ENCODE measurements around the gene PAX5. TPM values are rescaled to one million over a fixed set of nuclear protein-coding genes. Genes with fewer than 3 reads are reported as not detected.

The PAX5 gene
- total RNA-seq, 4 donors from 2014 or later = 0.95 to 61.9 (median 3.6) TPM; not detected in 1

DNA sequence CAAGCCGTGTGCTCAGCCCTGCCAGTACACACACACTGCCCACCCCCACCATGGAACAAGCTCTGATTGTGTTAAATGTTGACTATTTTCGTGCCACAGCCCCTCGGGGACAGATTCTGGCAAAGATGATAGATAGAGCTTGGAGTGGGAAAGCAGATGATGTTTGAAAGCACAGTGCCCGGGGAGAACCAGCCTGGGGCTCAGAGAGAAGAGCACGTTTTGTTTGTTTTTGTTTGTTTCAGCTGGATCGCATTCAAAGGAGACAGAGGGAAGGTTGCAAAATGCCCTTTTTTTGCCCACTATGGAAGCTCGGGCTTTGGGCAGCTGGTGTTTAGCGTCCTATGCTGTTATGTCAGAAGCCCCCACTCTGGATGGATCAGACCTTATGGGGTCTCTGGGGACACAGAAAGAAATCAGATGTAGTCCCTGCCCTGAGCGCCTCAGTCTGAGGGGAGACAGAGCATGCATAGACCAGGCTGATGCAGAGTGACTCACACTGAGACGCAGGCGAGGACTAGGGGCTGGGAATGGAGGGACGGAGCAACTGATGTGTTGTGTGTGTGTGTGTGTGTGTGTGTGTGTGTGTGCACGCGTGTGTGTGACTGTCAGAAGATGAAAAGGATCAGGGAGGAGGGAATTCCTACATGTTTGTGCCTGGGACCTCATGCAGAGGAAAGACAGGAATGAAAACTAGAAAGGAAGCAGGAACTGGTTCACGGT, 231.7 kb downstream of the PAX5 start:
- Histone ChIP-seq H3K36me3 (no peaks in the 10 kb centered on the region), H3K4me3 (no peak overlapping the region), H3K9me3 (no peaks in the 10 kb centered on the region), H3K27ac (no peak overlapping the region), H3K4me1 (no peaks in the 10 kb centered on the region), H3K27me3 (no peaks in the 10 kb centered on the region)
- no peak for DNase-seq
- TF ChIP-seq, protein P1, sequence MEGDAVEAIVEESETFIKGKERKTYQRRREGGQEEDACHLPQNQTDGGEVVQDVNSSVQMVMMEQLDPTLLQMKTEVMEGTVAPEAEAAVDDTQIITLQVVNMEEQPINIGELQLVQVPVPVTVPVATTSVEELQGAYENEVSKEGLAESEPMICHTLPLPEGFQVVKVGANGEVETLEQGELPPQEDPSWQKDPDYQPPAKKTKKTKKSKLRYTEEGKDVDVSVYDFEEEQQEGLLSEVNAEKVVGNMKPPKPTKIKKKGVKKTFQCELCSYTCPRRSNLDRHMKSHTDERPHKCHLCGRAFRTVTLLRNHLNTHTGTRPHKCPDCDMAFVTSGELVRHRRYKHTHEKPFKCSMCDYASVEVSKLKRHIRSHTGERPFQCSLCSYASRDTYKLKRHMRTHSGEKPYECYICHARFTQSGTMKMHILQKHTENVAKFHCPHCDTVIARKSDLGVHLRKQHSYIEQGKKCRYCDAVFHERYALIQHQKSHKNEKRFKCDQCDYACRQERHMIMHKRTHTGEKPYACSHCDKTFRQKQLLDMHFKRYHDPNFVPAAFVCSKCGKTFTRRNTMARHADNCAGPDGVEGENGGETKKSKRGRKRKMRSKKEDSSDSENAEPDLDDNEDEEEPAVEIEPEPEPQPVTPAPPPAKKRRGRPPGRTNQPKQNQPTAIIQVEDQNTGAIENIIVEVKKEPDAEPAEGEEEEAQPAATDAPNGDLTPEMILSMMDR (IDR thresholded peaks at IDR 0.05) = no peak
- no peak for TF ChIP-seq POLR2A (IDR thresholded peaks at IDR 0.05)

DNA sequence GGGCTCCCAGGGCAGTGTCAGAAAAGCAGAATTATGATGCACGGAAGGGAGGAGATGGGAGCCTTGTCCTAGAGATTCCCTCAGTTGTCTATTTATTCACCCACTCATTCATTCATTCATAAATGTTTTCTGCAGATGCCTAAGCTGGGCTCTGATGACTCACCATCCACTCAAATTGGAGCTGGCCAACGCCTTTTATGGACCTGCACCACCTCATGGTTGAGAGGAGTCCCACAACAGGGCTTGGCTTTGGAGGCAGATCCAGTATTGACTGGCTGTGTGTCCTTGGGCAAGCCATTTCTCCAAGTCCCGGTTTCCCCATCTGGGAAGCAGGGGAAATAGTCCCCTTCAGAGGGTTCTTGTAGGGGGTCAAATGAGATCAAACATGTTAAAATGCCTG, 233.6 kb downstream of the PAX5 start:
- no peaks in the 10 kb centered on the region for H3K9me3 ChIP-seq
- no peaks in the 10 kb centered on the region for H3K36me3 ChIP-seq
- no peaks in the 10 kb centered on the region for H3K27me3 ChIP-seq
- H3K4me3 ChIP-seq = no peak overlapping the region
- TF ChIP-seq, protein P1 (IDR thresholded peaks at IDR 0.05) = no peak
- TF ChIP-seq POLR2A (IDR thresholded peaks at IDR 0.05) = no peak
- no peaks in the 10 kb centered on the region for H3K4me1 ChIP-seq
- H3K27ac ChIP-seq = no peak overlapping the region
- no peak for DNase-seq

DNA sequence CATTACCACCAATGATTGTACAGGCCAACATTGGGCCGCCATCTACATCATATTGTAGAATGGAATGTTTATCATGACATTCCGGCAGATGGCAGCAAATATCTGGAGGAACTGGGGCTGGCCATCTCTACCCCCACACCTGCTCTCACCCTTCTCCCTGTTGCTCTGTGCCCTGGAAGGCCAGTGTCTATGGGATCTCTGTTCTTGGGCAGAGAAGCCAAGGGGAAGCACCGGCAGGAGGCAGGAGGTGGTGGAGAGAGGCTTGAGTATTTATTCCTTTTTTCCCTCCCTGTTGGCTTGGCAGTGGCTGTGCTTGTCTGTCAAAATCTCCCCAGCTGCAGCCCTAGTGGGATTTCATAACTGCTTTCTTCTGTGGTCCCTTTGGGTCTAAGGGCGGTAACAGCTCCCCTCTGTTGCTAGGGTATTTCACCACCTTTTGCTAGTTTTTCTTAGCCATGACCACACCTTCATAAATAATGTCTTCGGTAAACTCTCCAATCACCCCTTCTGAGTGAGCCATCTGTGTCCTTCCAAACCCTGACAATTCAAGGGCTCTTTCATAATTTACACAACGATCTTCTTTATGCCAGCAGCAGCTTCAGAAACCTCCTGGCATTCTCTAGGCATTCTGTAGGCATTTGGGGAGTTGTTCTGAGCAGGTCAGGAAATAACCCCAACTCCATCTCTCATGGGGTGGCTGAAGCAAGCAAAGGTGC, 235.6 kb downstream of the PAX5 start:
- no peak for DNase-seq
- peaks cover 0 to 5% (median 2%) of the 10 kb centered on the region in 4 donors for H3K9me3 ChIP-seq
- no peaks in the 10 kb centered on the region for H3K27me3 ChIP-seq
- H3K4me1 ChIP-seq = no peaks in the 10 kb centered on the region
- no peak overlapping the region for H3K4me3 ChIP-seq
- no peak overlapping the region for H3K27ac ChIP-seq
- H3K36me3 ChIP-seq = no peaks in the 10 kb centered on the region
- TF ChIP-seq, protein P1 (IDR thresholded peaks at IDR 0.05) = no peak
- no peak for TF ChIP-seq POLR2A (IDR thresholded peaks at IDR 0.05)

DNA sequence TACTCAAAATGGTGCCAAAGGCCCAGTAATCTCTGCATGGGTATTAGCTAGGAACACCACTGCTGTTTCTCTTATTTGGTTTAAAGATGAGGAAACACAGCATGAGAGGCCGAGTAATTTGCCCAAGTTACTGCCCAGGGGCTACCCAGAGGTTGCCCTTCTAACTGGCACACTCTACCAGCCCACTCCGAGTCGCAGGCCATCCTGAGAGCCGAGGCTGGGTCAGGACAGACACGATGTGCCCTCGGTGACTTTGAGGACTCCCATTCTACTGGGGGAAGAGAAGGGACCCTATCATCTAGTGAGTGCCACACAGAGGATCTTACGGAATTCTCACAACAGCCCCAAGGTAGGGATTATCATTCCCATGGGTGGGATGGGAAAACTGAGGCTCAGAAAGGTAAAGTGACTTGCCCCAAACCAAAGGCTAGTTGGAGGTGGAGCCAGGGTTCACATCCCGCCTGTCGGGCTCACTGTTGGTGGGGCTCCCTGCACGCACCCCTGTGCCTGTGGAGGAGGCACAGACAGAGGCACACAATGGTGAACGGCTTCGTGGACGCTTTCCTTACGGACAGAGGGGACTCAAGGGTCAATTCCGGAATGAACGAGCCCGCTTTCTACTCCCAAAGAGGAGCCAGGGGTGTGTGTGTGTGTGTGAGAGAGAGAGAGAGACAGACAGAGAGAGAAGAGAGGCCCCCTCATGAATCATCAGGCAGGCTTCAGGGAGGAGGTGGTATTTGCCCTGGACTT, 236.4 kb downstream of the PAX5 start:
- no peak overlapping the region for H3K4me3 ChIP-seq
- no peaks in the 10 kb centered on the region for H3K4me1 ChIP-seq
- no peaks in the 10 kb centered on the region for H3K36me3 ChIP-seq
- peaks cover 0 to 10% (median 3%) of the 10 kb centered on the region in 4 donors for H3K9me3 ChIP-seq
- no peaks in the 10 kb centered on the region for H3K27me3 ChIP-seq
- no peak for TF ChIP-seq POLR2A (IDR thresholded peaks at IDR 0.05)
- TF ChIP-seq, protein P1 (IDR thresholded peaks at IDR 0.05) = no peak
- no peak for DNase-seq
- no peak overlapping the region for H3K27ac ChIP-seq

DNA sequence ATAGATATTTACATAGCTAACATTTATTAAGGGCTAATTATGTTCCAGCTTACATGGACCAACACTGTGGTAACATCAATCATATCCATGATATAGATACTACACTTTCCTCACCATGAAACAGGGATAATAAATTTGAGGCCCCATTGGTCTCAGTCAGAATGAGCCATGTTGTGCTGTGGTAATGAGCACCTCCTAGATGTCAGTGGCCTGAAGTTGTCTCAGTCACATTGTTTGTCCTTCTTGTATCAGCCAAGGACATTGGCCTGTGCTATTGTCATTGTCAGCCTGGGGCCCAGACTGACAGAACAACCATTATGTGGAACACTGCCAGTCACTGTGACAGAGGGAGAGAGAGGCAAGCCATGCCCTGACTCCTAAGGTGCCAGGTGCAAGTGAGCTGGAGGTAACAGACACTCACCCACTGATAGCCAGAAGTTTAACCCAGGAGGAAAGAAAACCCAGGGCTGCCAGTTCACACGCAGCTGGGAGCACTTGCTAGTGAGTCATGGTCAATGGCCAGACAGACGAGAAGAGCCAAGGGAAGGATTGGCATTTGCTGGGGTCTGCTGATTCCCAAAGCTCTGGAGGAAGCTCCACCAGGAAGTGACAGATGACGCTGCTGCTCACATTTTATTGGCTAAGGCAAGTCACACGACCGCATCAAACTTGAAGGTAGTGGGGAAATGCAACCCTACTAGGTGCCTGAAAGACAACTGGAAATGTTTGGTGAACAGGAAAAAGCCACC, 237.2 kb downstream of the PAX5 start:
- Histone ChIP-seq H3K36me3 (no peaks in the 10 kb centered on the region), H3K27me3 (no peaks in the 10 kb centered on the region), H3K27ac (no peak overlapping the region), H3K4me1 (no peaks in the 10 kb centered on the region), H3K4me3 (no peak overlapping the region), H3K9me3 (peaks cover 0 to 10% (median 3%) of the 10 kb centered on the region in 4 donors)
- no peak for TF ChIP-seq POLR2A (IDR thresholded peaks at IDR 0.05)
- TF ChIP-seq, protein P1 (IDR thresholded peaks at IDR 0.05) = no peak
- no peak for DNase-seq
